Mesendoderm (in vitro differentiated cells): Measurements from ENCODE around the gene CARMIL1.
A peak's percentile ranks its signal among the peaks of the same experiment; 100 is the strongest.
"Not testable (repeated sequence)": the region's sequence is repeated elsewhere in the genome, so short reads cannot be mapped to it uniquely, and the experiment has no call there.

Experiments used
- DNase-seq: peaks from one replicate; pipeline ENCODE4 v3.0.0; 2013
- H2AK5ac ChIP-seq: 2 replicates; pipeline ENCODE4 v1.6.1; 2013; ENCODE audit warnings: low read length, inconsistent platforms
- H2BK120ac ChIP-seq: 2 replicates; pipeline ENCODE4 v1.6.1; 2013; ENCODE audit warnings: low read depth, mild to moderate bottlenecking, low read length, moderate library complexity, mixed read lengths
- H2BK15ac ChIP-seq: replicated peaks from 2 replicates; pipeline ENCODE4 v1.6.1; 2013; ENCODE audit warnings: low read depth, mild to moderate bottlenecking, moderate library complexity
- H2BK5ac ChIP-seq: 2 replicates; pipeline ENCODE4 v1.6.1; 2013; ENCODE audit warnings: low read length, inconsistent platforms
- H3K18ac ChIP-seq: 2 replicates; pipeline ENCODE4 v1.6.1; 2013; ENCODE audit warnings: mild to moderate bottlenecking, low read length, mixed read lengths
- H3K23ac ChIP-seq: one replicate; pipeline ENCODE4 v1.6.1; 2013; ENCODE audit warnings: low read length
- H3K27ac ChIP-seq: 2 replicates; pipeline ENCODE4 v1.5.1; 2013; ENCODE audit warnings: low read depth, mild to moderate bottlenecking, inconsistent platforms, low read length, moderate library complexity
- H3K27me3 ChIP-seq: 2 replicates; pipeline ENCODE4 v1.6.1; 2013; ENCODE audit warnings: low read length, control low read depth, mild to moderate bottlenecking, inconsistent platforms; ENCODE audit not compliant: insufficient read depth, poor library complexity
- H3K36me3 ChIP-seq: 2 replicates; pipeline ENCODE4 v1.6.1; 2013; ENCODE audit warnings: low read length, inconsistent platforms; ENCODE audit not compliant: control insufficient read depth, insufficient read depth
- H3K4ac ChIP-seq: one replicate; pipeline ENCODE4 v1.6.1; 2013; ENCODE audit warnings: low read depth, mild to moderate bottlenecking, low read length, moderate library complexity
- H3K4me1 ChIP-seq: 2 replicates; pipeline ENCODE4 v1.6.1; 2013; ENCODE audit warnings: low read depth, low read length, inconsistent platforms; ENCODE audit not compliant: control insufficient read depth
- H3K4me2 ChIP-seq: 2 replicates; pipeline ENCODE4 v1.6.1; 2013; ENCODE audit warnings: low read length
- H3K4me3 ChIP-seq: 2 replicates; pipeline ENCODE4 v1.5.1; 2013; ENCODE audit warnings: mild to moderate bottlenecking, low read length
- H3K56ac ChIP-seq: one replicate; pipeline ENCODE4 v1.6.1; 2013; ENCODE audit warnings: low read length
- H3K79me1 ChIP-seq: 2 replicates; pipeline ENCODE4 v1.6.1; 2013; ENCODE audit warnings: low read length, inconsistent platforms
- H3K79me2 ChIP-seq: 2 replicates; pipeline ENCODE4 v1.6.1; 2013; ENCODE audit warnings: mild to moderate bottlenecking, low read length; ENCODE audit not compliant: control insufficient read depth, insufficient read depth
- H3K9ac ChIP-seq: 2 replicates; pipeline ENCODE4 v1.6.1; 2013; ENCODE audit warnings: low read length, inconsistent platforms
- H4K5ac ChIP-seq: one replicate; pipeline ENCODE4 v1.6.1; 2013; ENCODE audit warnings: low read length
- H4K8ac ChIP-seq: one replicate; pipeline ENCODE4 v1.6.1; 2013; ENCODE audit warnings: low read depth, mild to moderate bottlenecking, control low read depth, low read length, moderate library complexity
- WGBS: extraction: QIAGEN DNeasy Blood & Tissue Kit; methylation state at CpG from one replicate; pipeline ENCODE4 v1.1.7; 2013; ENCODE audit warnings: low lambda C conversion rate, missing lambda C conversion rate; ENCODE audit not compliant: insufficient coverage; ENCODE audit errors: extremely low coverage; 5-methylcytosine and 5-hydroxymethylcytosine counted together

Gene CARMIL1

GRCh38 chr6:25296217-25296905, 17.2 kb downstream of the CARMIL1 start:
- no peak overlapping the region for H3K4me3 ChIP-seq
- H3K27me3 ChIP-seq, result no peaks in the 10 kb centered on the region
- H3K4ac ChIP-seq, result no peak overlapping the region
- H3K9ac ChIP-seq, result no peak overlapping the region
- H3K79me1 ChIP-seq, result peaks cover 10% of the 10 kb centered on the region
- H4K5ac ChIP-seq, result no peak overlapping the region
- peaks cover 3% of the 10 kb centered on the region for H3K4me1 ChIP-seq
- H3K27ac ChIP-seq, result no peak overlapping the region
- no peak overlapping the region for H3K23ac ChIP-seq
- H3K79me2 ChIP-seq, result peaks cover 10% of the 10 kb centered on the region
- H3K36me3 ChIP-seq, result no peaks in the 10 kb centered on the region
- no peak overlapping the region for H3K18ac ChIP-seq
- no peak for DNase-seq
- H3K4me2 ChIP-seq, result no peak overlapping the region
- no peak overlapping the region for H3K56ac ChIP-seq
- no peak overlapping the region for H2BK120ac ChIP-seq
- H2AK5ac ChIP-seq, result no peak overlapping the region
- no peak overlapping the region for H2BK5ac ChIP-seq
- H2BK15ac ChIP-seq, result no peak overlapping the region
- H4K8ac ChIP-seq, result no peak overlapping the region
- WGBS, result no CpG with 5 or more reads among the region's 2 CpGs

DNA sequence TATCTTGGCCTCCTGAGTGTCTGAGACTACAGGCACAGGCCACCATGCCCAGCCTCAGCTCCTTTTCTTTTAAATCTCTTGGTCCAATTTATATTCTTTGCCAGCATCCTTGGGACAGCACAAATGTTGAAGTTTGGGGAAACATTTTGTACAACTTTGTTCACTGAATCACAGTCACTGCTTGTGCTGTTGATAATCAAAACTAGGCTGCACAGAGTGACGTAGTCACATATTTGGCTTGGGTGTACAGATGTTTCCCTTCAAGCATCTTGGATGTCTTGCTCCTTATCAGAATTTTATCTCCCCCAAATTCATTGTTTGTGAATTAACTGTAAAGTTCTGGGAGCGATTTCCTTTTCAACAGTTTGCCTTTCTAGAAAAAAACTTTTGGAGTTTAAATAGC, 17.9 kb downstream of the CARMIL1 start:
- WGBS, result no CpG with 5 or more reads among the region's 2 CpGs

DNA sequence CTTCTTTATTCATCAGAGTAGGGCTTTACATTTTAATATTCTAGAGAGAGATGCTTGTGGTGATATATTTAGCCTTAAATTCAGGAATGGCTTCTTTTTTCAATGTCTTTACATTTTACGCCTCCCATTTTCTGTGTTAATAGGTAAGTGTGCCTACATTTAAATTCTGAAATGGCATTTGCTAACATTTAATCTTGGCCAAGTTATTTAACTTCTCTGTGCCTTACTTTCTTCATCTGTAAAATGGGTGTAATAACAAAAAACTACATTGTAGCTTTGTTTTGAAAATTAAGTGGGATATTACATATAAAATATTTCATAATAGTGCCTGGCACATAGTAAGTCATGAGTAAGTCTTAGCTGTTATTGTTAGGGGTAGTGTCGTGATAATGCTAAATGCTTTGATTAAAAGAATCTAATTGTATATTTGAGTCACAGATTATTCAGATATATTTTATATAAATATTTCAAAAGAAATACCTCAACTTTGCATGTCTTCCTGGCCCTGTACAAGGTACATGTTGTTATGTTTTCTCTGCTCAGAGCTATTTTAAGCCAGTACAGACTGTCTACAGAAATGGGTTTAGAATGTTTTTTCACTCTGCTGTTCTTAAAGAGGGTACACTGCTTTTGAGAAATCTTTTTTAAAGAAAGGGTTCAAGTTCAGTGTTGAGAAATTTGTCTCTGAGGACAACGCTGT, 18.8 kb downstream of the CARMIL1 start:
- H3K56ac ChIP-seq, result no peak overlapping the region
- H3K18ac ChIP-seq, result no peak overlapping the region
- no peak overlapping the region for H3K9ac ChIP-seq
- no peak overlapping the region for H4K5ac ChIP-seq
- H3K79me2 ChIP-seq, result peaks cover 10% of the 10 kb centered on the region
- no CpG with 5 or more reads among the region's 3 CpGs for WGBS
- H2BK5ac ChIP-seq, result no peak overlapping the region
- H3K4me1 ChIP-seq, result peaks cover 3% of the 10 kb centered on the region
- no peak overlapping the region for H2AK5ac ChIP-seq
- no peak overlapping the region for H3K4me2 ChIP-seq
- H2BK120ac ChIP-seq, result no peak overlapping the region
- no peak overlapping the region for H3K27ac ChIP-seq
- DNase-seq, result no peak
- H3K27me3 ChIP-seq, result no peaks in the 10 kb centered on the region
- H2BK15ac ChIP-seq, result no peak overlapping the region
- no peaks in the 10 kb centered on the region for H3K36me3 ChIP-seq
- peaks cover 5% of the 10 kb centered on the region for H3K79me1 ChIP-seq
- H3K4me3 ChIP-seq, result no peak overlapping the region
- no peak overlapping the region for H3K23ac ChIP-seq
- H4K8ac ChIP-seq, result no peak overlapping the region
- H3K4ac ChIP-seq, result no peak overlapping the region

More for the DNA sequence above, 17.9 kb downstream of the CARMIL1 start:
- no peak overlapping the region for H3K4me3 ChIP-seq
- no peaks in the 10 kb centered on the region for H3K36me3 ChIP-seq
- H4K8ac ChIP-seq, result no peak overlapping the region
- H3K27ac ChIP-seq, result no peak overlapping the region
- H2BK5ac ChIP-seq, result no peak overlapping the region
- no peak overlapping the region for H3K9ac ChIP-seq
- no peak overlapping the region for H3K56ac ChIP-seq
- no peak overlapping the region for H3K4me2 ChIP-seq
- H3K4ac ChIP-seq, result no peak overlapping the region
- no peak overlapping the region for H3K18ac ChIP-seq
- H3K23ac ChIP-seq, result no peak overlapping the region
- peaks cover 9% of the 10 kb centered on the region for H3K79me1 ChIP-seq
- no peaks in the 10 kb centered on the region for H3K27me3 ChIP-seq
- no peak overlapping the region for H4K5ac ChIP-seq
- H3K79me2 ChIP-seq, result peaks cover 10% of the 10 kb centered on the region
- H3K4me1 ChIP-seq, result peaks cover 3% of the 10 kb centered on the region
- H2BK15ac ChIP-seq, result no peak overlapping the region
- no peak overlapping the region for H2AK5ac ChIP-seq
- no peak for DNase-seq
- no peak overlapping the region for H2BK120ac ChIP-seq

- not testable (repeated sequence) for H3K36me3 ChIP-seq
- H3K4ac ChIP-seq, result peak overlapping the region; percentile 10
- no CpG with 5 or more reads among the region's 8 CpGs for WGBS
Observed at GRCh38 chr6:25298523-25298865, 19.3 kb downstream of the CARMIL1 start.

DNA sequence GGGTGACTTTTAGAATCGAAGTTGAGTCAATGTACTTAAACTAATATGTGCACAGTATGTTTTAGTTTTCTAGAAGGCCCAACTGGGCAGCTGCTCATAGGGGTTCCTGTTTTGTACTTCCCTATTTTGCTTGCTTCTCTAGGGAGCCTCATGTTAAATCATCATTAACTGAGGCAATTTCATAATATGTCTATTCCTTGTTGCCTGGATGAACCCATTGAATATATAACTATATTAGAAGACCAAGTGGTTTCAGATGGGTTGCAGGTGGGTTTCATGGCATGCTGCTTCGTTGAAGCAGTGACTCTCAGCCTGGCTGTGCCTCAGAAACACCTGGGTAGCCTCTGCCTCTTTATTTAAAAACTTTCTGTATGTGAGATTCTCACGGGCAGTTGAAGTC, 22.2 kb downstream of the CARMIL1 start:
- no peaks in the 10 kb centered on the region for H3K36me3 ChIP-seq
- no peak overlapping the region for H2BK120ac ChIP-seq
- H2BK15ac ChIP-seq, result no peak overlapping the region
- peaks cover 3% of the 10 kb centered on the region for H3K4me1 ChIP-seq
- H2BK5ac ChIP-seq, result no peak overlapping the region
- H3K23ac ChIP-seq, result no peak overlapping the region
- WGBS, result no CpG with 5 or more reads among the region's 3 CpGs
- H3K79me1 ChIP-seq, result peaks cover 6% of the 10 kb centered on the region
- no peaks in the 10 kb centered on the region for H3K27me3 ChIP-seq
- no peak overlapping the region for H3K27ac ChIP-seq
- H2AK5ac ChIP-seq, result no peak overlapping the region
- H3K79me2 ChIP-seq, result peaks cover 11% of the 10 kb centered on the region
- no peak overlapping the region for H3K9ac ChIP-seq
- no peak overlapping the region for H4K8ac ChIP-seq
- no peak overlapping the region for H3K56ac ChIP-seq
- no peak overlapping the region for H3K18ac ChIP-seq
- no peak for DNase-seq
- no peak overlapping the region for H4K5ac ChIP-seq
- H3K4me3 ChIP-seq, result no peak overlapping the region
- H3K4me2 ChIP-seq, result no peak overlapping the region
- no peak overlapping the region for H3K4ac ChIP-seq

More at GRCh38 chr6:25298523-25298865, 19.3 kb downstream of the CARMIL1 start:
- not testable (repeated sequence) for DNase-seq, H3K79me1 ChIP-seq, H2BK15ac ChIP-seq, H3K4me1 ChIP-seq, H2BK5ac ChIP-seq, H3K4me2 ChIP-seq, H3K79me2 ChIP-seq, H3K56ac ChIP-seq, H2BK120ac ChIP-seq, H4K8ac ChIP-seq, H2AK5ac ChIP-seq, H3K23ac ChIP-seq, H4K5ac ChIP-seq, H3K27ac ChIP-seq, H3K4me3 ChIP-seq, H3K9ac ChIP-seq, H3K18ac ChIP-seq, H3K27me3 ChIP-seq
